Activated T-cell treated with anti-CD3 and anti-CD28 coated beads, Interleukin-2, amount 50 U/mL, for 48 hours (primary cell): Measurements from ENCODE around the gene TNP2.
A peak's percentile ranks its signal among the peaks of the same experiment; 100 is the strongest.

ENCODE experiments used
- DNase-seq, 2 experiments: peaks; one replicate each; pipeline ENCODE4 v3.0.0-alpha.2; 2020

The TNP2 gene

DNA sequence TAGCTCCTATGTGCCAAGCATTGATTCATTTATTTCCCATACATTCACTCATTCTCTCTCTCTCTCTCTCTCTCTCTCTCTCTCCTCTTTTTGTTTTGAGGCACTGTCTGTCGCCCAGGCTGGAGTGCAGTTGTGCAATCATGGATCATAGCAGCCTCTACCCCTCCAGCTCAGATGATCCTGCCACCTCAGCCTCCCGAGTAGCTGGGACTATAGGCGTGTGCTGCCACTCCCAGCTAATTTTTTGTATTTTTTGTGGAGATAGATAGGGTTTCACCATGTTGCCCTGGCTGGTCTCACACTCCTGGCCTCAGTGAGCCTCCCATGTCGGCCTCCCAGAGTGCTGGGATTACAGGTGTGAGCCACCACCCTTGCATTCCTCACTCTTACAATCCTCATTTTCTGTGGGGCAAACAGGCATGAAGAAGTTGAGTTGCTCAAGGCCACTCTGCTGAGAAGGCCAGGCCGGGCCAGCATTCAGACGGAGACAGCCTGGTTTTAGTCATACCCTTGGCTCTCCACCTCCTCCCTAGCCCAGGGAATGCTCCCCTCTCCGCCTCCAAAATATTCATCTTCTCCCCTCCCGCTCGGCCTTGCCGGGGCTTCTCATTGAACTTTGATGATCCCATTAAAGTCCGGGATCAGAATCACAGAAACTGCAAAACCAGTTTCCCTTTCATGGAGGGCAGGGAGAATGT lies 7.9 kb upstream of the TNP2 start:
- no peak for DNase-seq

DNA sequence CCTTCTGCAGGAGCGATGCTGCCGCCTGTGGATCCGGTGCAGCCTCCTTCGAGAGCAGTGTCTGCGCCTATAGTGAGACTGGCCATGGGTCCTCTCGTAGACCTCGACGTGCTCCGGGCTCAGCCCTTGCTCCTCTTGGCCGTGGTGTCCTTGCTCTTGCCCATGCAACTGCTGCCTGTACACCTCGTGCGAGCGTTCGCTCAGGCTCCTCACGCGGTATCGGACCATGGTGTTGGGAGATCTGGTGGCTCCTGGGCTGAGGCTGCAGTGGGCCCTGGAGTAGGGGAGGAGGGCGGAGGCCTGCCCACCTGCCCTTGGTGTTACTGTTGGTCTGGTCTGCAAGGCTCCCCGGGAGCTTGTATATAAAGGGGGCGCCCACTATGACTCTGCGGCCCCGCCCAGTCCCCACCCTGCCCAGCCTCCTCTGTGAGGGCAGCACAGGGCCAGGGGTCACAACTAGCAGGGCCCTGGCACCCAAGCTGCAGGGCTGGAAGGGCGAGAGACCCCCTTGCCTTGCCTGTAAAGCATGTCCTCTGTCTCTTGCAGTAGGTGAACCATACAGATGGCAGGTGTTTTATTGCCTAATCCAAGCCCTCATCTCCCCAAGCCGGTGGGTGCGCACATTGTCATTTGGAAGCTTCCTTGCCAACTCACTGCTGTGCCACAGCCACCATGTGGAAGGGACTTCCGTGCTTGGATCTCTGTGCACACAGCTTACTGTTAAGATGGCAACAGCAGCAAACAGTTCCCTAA lies 7.2 kb upstream of the TNP2 start, which contains the start of gene PRM2:
PRM2 (minus strand) TSS at position 338 of the 753 bp plus-strand sequence; CDS start at position 228, 110 bp downstream.
- no peak for DNase-seq

DNA sequence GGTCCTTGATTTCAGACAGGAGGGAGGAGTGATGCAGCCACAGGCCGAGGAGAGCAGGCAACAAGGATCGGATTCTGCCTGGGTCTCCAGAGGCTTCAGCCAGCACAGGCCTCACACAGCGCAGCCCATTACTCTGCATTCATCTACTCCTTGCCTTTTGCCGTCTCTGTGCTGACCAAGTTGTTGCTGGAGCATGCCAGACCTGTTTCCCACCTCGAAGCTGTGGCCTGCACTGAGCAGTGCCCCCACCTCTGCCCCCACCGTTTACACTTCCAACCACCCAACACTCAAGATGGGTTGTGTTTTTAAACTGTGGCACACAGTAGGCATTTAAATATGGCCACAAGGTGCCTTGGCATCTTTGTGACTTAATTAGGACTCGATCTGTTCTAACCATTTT lies 5.8 kb upstream of the TNP2 start:
- DNase-seq, result no peak

DNA sequence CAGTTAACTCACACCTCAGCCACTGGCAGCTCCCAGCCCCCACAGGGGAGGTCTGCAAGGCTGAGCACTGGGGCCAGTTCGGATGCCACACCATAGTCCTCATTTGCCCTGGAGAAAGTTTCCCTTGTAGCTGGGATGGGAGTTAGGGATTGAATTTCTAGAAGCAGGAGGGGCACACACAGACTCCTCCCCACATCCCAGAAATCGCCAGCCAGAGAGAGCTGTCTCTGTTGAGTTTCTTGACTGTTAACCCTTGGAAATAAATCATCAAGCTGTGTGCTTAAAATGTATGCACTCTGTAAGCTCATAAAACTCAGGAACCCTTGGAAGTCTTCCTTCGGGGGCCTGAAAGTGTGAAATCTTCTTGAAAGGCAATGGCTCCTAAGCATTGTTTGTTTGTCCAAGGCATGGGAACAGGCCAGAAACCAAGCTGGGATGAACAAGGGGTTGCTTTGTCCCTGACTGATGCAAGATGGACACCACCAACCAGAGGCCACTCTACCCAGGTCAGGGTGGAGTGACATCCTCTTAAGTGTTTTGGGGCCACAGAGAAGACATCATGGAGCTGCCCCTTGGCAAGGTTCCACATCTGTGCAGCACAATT lies 4.7 kb upstream of the TNP2 start:
- DNase-seq, result no peak

DNA sequence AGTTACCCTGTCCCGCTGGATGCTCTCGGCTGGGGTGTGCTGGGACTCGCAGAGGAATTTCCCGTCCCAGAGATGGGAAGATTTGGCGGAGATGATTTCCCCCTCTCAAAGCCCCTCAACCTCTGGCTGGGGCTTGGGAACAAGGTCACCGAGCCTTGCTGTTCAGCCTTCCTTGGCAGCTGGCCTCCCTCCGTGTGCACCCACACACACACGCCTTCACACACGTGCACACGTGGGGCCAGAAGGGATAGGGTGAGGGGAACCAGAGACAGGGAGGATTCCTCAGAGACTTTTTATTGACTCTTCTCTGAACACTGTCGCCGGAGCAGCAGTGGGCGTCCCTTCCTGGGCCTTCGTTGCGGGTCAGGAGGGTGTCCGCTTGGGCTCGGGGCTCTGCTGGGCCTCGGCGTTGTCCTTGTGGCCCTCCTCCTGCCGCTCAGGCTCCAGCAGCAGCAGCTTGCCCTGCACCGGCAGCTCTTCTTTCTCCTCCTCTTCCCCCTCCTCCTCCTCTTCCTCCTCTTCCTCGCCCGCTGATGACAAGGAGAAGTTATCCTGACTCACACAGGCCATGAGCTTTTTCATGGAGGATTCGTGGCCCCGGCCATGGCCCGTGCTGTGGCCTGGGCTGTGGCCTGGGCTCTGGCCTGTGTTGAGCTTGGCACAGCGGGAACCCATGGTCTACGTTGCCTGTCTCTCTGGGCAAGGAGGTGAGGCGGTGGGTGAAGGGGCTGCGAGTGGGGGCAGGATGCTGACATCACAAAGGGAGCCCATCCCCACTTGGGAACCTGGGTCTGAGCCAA lies 4.0 kb upstream of the TNP2 start, which contains the start of gene PRM3:
PRM3 (minus strand) TSS at position 709 of the 800 bp plus-strand sequence; CDS start at position 675, 34 bp downstream.
- no peak for DNase-seq

DNA sequence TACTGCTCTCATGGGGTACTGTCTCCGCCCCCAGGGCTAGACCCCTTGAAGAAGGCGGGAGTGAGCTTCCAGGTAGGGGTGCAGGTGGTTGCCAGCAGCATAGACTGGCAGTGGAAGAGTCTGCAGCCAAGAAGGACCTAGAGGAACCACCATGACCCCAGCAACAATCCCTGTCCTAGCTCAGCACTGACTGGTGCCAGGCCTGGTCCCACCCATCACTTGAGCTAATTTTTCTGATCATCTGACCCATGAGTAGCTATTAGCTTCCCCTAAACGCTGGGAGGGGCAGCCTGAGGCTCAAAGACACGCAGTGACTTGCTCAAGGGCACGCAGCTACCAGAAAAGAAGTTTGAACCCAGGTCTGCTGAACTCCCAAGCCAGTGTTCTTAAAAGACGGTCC lies 3.4 kb upstream of the TNP2 start:
- no peak for DNase-seq

DNA sequence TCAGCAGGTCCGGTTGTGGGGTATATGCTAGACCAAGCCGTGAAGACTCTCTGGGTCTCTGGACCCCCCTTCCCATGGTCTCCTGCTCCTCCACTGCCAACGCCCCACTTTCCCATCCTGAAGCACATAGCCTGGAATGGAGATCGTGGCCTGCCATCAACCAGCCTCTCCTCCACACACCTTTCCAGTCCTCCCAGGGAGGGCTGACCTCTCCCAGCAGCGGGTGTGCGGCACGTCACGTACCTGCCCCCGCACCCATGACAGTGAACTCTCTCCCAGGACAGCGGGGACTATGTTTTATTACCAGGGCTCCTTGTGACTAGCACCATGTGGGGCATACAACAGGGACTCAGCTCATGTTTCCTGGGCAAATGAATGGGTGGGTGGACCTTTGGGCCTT lies 2.5 kb upstream of the TNP2 start:
- no peak for DNase-seq

DNA sequence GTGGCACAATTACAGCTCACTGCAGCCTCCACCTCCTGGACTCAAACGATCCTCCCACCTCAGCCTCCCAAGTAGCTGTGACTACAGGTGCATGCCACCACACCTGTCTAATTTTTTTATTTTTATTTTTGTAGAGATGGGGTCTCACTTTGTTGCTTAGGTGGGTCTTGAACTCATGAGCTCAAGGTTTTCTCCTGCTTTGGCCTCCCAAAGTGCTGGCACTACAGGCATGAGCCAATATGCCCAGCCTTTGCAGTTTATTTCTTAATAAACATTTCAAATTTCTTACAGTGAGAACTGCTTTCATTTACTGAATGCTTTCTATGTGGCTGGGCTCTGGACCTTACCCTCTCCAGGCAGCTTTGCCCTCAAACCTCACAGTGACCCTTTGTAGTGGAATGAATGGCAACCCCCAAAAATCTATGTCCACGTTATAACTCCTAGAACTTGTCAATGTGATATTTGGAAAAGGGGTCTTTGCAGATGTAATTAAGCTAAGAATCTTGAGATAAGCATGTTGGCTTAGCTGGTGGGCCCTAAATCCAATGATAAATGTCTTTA lies 1.6 kb upstream of the TNP2 start:
- no peak for DNase-seq

DNA sequence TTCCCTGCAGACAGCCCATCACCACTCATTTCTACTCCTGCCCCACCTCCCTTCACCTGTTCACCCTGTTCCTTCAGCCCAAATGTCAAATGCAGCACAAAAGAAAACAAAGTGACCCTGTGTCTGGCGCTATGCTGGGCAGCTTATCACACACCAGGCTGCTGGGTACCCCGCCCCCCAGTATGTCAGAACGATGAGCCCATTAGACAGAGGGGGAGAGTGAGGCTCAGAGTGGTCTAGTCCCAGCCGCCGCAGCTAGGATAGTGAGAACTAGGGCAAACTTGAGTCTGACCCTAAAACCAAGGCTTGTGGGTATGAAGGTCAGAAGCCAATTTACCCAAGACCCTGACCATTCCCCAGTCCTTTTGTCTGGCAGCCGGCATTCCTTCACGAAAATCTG lies 4.0 kb downstream of the TNP2 start:
- DNase-seq, result no peak

DNA sequence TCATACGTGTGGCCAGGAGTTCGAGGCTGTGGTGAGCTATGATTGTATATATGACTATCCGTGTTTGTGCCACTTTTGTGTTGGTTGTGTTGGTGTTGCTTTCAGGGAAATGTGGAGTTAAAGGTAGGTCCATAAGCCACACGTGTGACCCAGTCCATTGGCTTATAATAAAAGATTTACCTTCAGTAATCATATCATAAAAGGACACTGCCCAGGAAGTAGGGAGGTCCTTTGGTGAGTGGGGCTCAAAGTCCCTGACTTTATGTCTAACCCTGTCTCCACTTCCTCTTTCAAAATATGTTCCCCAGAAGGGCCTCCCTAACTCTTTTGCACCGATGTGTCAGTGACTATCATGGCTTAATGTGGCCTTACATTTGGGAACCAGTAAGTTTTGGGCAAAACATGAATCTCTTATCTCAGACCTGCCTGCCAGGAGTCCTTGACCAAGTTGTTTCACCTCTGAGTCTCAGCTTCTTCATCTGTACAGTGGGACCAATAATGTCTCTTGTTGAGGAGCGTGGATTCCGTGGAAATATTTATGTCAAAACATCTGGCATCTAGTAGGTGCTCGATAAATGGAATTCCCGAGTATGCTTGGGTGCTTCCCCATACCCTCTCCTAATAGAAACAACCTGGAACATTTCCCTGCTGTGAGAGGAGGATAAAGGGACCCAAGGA lies 4.8 kb downstream of the TNP2 start:
- no peak for DNase-seq

DNA sequence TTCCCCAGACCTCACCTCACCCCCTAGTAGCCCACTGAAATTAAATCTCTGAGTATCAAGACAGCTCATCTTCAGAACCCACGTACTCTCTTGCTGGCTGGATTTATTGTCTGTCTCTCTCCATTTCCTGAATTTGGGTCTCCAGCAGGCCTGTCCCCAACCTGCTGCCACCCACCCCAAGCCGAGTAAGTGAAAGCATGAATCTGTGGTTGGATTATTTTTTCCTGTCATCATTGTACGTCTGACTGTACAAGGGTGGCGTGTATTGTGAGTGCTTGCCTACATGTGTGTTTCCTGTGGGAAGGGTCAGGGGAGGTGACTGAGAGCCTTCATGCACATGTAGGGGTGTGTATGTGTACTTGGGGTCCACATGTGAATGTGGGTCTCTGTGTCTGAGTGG lies 5.4 kb downstream of the TNP2 start:
- DNase-seq, result peak; percentile 74 to 76

DNA sequence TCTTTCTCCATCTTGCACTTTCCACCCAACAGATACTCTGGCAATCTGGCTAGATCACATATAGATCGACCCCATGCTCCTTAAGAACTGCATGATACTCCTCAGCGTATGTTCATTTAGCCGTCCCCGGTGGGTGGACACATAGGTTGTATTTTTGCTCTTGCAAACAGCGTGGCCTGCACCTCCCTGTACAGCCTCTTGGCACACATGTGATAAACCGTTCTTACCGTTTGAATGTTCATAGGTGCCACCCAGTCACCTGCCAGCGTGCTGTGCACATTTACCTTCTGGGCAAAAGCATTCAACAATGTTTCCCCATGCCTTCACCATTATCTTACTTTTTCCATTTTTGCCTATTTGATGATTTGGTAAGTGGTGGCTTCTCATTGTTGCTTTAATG lies 6.2 kb downstream of the TNP2 start:
- DNase-seq, result no peak

DNA sequence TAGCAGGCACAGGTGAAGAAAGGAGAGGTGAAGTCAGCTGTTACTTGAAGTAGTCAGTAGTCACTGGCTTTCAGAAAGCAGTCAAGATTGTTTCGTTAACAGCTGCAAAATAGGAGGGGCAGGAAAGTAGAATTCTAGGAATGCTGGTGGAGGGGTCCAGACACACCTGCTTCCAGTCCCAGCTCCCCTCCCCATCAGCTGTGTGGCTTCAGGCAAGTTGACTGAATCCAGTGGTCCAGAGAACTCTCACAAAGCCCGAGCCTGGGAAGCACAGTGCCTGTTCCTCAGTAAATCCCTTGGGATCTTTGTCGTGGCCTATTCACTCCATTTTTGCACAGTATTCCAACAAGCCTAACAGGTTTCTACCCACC lies 8.5 kb downstream of the TNP2 start:
- DNase-seq, result no peak

DNA sequence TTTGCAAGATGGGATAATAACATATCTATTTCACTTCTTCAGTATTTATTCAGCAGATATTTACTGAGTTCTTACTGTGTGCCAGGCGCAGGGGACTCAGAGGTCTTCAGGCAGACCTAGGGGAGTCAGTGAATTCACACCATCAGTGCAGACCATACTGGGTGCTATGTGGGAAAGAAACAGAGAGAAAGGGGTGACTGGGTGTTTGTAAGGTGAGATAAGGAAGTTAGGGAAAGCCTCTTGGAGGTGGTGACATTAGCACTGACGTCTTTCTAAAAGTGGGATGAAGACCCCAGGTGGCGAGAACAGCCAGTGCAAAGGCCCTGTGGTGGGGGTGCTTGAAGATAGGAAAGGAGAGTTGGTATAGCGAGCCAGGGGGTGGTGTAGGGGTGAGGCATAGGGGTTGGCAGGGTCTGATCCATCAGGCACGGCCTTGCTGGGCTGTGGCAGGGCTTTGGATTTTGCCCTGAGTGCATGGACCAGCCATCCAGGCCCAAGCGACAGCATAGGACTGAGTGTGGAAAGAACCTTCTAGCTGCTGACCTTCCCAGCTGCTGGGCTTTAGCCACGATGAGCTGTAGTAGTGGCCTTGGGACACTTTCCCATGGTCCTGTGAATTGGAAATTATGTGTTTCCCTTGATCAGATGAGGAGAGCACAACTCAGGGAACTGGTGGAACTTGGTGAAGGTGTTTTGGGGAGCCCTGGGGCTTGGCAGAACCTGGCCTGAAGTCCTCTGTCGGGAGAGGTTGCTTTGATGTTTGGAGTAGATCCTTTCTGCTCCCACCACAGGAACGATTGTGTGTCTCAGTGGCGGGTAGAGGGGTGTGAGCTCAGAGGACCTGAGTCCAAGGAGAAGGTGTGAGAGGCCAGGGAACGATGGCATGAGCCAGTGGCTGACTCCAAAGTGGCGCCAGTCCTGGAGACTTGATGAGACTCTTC lies 9.2 kb downstream of the TNP2 start:
- DNase-seq, result no peak

DNA sequence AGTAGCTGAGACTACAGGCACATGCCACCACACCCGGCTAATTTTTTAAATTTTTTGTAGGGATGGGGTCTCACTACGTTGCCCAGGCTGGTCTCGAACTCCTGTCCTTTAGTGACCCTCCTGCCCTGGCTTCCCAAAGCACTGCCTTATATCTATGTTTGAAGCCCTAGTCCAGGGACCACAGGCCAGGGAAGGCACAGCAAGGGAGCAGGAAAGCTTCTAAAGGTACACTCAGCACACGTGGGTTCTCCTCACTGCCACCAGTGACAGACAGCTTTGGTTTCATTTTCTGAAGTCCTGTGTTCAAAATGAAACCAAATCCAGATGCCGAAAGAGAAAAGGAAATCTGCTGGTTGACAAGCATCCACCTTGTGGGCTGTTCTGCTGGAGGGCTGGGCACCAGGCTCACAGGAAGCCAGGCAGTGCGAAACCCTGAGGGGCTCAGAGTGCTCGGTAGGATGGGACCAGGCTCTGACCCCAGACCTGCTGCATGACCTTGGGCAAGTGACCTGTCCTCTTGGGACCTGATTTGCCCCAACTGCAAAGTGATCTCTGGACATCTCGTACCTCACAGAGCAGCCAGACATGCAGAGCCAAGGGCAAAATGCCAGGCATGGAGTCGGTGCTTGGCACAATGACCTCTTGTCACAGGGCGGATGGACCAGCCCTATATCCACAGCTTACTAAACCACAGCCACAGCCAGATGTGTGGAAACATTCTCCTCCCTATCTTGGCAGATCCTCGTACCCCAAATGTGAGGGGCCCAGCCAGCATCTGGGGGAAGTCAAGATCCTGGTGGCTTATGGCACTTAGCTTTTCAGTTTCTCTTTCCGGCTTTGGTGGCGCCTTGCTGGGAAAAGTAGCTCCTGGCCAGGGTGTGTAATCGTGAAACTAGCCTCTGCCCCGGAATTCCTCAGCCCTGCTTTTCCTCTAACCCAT lies 10.3 kb downstream of the TNP2 start:
- peak; percentile 64 to 66 for DNase-seq

DNA sequence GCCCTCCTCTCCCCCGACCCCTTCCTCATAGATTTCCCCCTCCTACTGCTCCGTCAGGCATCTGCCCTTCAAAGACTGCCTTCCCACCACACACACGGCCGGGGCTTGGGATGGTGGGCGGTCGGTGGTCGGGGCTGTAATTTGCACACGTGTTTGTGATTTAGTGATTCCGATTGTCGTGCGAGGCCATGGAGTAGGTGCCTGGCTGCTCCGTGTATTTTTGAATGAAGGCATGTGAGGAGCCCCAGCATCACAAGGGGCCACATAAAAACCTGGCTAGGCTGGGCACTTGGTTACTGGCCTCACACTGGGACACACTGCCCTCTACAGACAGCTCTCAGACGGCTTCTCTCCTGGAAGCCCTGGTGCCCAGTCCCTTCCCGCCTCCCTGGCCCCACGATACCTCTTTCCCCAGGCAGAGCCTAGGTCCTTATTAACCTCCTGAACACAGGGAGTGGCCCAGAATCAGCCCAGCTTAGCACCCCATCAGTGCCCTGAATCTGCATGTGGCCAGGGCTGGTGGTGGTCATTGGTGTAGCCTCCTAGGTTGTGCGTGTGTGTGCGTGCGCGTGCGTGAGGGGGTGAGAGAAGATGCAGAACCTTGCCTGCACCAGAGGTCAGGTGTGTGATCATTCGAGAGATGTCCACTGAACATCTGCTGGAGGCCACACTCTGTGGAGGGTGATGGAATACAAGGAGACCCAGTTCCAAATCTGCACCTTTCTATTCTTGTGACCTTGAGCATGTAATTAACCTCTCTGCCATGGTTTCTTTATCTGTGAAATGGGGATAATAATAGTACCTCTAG lies 11.8 kb downstream of the TNP2 start:
- peak; percentile 75 to 80 for DNase-seq

DNA sequence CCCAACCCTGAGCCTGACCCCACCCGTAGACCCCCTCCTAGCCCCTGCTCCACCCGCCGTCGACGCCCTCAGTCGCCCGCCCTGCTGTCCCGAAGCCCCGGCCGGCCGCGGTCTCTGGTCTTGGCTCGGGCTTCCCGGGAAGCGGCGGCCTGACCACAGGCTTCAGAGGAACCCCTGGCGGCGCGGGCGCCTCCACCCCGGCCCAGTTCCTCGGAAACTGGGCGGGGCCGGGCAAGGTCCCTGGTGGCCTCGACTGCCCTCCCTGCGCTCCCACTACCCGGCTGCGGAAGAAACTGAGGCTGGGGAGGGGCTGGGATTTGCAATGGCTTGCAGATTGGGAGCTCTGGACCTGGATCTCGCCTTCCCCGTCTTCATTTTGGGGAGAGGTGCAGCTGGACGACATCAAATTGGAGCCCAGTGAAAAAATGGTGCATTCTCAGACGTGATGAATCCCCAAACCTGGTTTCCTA lies 12.4 kb downstream of the TNP2 start:
- DNase-seq, result peak; percentile 79 to 81

DNA sequence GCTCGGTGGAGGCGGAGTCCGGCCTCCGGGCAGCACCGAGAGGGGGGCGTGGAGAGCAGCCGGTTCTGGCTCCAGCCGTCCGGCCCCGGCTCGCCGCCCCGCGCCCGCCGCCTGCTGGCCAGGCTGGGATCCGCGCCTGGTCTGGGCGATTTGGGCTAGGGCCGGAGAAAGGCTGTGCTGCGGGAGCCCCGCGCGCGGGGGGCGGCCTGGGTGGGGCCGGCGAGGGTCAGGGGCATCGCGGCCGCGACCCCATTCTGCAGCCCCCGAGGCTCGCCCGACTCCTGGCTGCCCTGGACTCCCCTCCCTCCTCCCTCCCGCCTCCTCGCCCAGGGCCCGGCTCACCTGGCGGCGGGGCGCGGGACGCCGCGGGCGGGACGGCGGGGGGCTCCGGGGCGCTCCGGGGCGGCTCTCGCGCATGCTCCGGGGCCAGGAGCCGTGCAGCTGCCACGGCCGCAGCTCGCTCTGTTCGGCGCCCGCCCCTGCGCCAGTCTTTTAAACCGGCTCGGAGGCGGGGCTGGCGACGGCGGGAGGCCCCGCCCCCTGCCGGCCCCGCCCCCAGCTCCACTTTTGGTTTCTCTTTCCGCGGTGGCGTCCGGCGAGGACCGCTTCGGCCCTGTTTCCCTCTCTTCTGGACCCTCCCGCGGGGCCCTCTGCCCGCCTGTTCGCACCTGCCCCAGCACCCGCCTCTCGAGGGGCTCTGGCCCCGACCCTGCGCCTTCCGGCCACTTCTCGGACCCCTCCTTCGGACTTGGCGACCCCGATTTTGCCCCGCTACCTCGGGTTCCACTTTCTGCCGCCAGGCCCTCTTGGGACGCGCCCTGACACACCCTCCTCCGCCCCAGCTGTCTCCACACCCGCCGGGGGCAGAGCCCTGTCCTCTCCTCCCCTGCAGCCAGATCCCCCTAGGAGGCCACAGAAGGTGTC lies 13.1 kb downstream of the TNP2 start, which contains the start of gene SOCS1:
SOCS1 (minus strand) TSS at position 468 of the 924 bp plus-strand sequence. CDS start 726 bp downstream, outside the sequence.
- peak; percentile 90 to 94 for DNase-seq
